Prostate gland (tissue), 2 donors: Measurements from ENCODE around the gene DAAM1. TPM values are rescaled to one million over a fixed set of nuclear protein-coding genes. Genes with fewer than 3 reads are reported as not detected.

ENCODE experiments used
- DNase-seq: peaks from one replicate; pipeline ENCODE4 v3.0.0-alpha.2; 2019; ENCODE audit warnings: low spot score
- H3K27ac ChIP-seq, 2 donors: fragments of 200-600 bp; sonication (generic); 2 replicates each; pipeline ENCODE4 v1.5.1; 2017 to 2019
- H3K27me3 ChIP-seq: fragments of 200-600 bp; sonication (generic); replicated peaks from 2 replicates; pipeline ENCODE4 v1.5.1; 2019; ENCODE audit not compliant: insufficient read depth
- H3K36me3 ChIP-seq, 2 donors: fragments of 200-600 bp; sonication (generic); 1 replicate in 1 of 2; 2 replicates in 1 of 2; pipeline versions ENCODE4 v1.5.1 to v1.8.1; 2017 to 2019
- H3K4me1 ChIP-seq: fragments of 200-600 bp; sonication (generic); replicated peaks from 2 replicates; pipeline ENCODE4 v1.5.1; 2019
- H3K4me3 ChIP-seq, 2 donors: fragments of 200-600 bp; sonication (generic); 2 replicates each; pipeline ENCODE4 v1.5.1; 2017 to 2019
- H3K9me3 ChIP-seq: fragments of 200-600 bp; sonication (generic); 2 replicates; pipeline ENCODE4 v1.5.1; 2017
- CTCF ChIP-seq, 4 experiments: fragments of 200-600 bp in 2 of 4; fragments of 450-650 bp in 2 of 4; sonication (generic) in 2 of 4; IDR thresholded peaks; 1 replicate in 3 of 4; 2 replicates in 1 of 4; pipeline ENCODE4 v1.5.1; 2016 to 2019; ENCODE audit warnings: antibody characterized with exemption in 4 of 4, mild to moderate bottlenecking in 2 of 4, moderate library complexity in 2 of 4
- POLR2A ChIP-seq: fragments of 450-650 bp; IDR thresholded peaks from one replicate; pipeline ENCODE4 v1.6.1; 2016; ENCODE audit warnings: antibody characterized with exemption, mild to moderate bottlenecking
- POLR2AphosphoS5 ChIP-seq: sonication (generic); formaldehyde crosslinking; IDR thresholded peaks from one replicate; pipeline ENCODE4 v1.6.1; 2017; ENCODE audit warnings: antibody characterized with exemption
- WGBS: methylation state at CpG from one replicate; pipeline ENCODE4 v1.1.5; 2018; 5-methylcytosine and 5-hydroxymethylcytosine counted together
- intact Hi-C: fragments of 100-400 bp; cut with DNase I; formaldehyde crosslinking; loops from one replicate; pipeline ENCODE4 v1.14.2; 2022
- total RNA-seq, 2 donors: library from RNA; depleted of rRNA; stranded (reverse); fragments of >200 nt; gene quantifications; one replicate each; pipeline ENCODE4 v1.1.0, GENCODE V29; 2016

The DAAM1 gene
- total RNA-seq, 2 donors from 2014 or later: 35.4 to 58.3 TPM

- WGBS: 78% methylated on average over 4 of the region's 4 CpGs
- peaks cover 13% of the 10 kb centered on the region for H3K4me1 ChIP-seq
- no peaks in the 10 kb centered on the region for H3K9me3 ChIP-seq
- peak overlapping the region; percentile 12 to 40 for H3K27ac ChIP-seq
- H3K4me3 ChIP-seq: no peak overlapping the region
- TF ChIP-seq POLR2A: no peak
- no peak for TF ChIP-seq POLR2AphosphoS5
- no peak for TF ChIP-seq CTCF (IDR thresholded peaks at IDR 0.05)
- no peaks in the 10 kb centered on the region for H3K36me3 ChIP-seq
- no peaks in the 10 kb centered on the region for H3K27me3 ChIP-seq
- no peak for DNase-seq
- intact Hi-C loops: no loop called here
Observed at GRCh38 chr14:59215757-59216156, 27.3 kb downstream of the DAAM1 start.

GRCh38 chr14:59217011-59217410 lies 28.5 kb downstream of the DAAM1 start:
- Histone ChIP-seq H3K9me3 (no peaks in the 10 kb centered on the region), H3K27me3 (no peaks in the 10 kb centered on the region), H3K4me3 (no peak overlapping the region), H3K4me1 (peaks cover 11% of the 10 kb centered on the region), H3K27ac (no peak overlapping the region), H3K36me3 (no peaks in the 10 kb centered on the region)
- intact Hi-C loops: no loop called here
- DNase-seq: no peak
- no peak for TF ChIP-seq CTCF (IDR thresholded peaks at IDR 0.05)
- no peak for TF ChIP-seq POLR2AphosphoS5
- TF ChIP-seq POLR2A: no peak
- WGBS: 47% methylated on average over 1 of the region's 1 CpG

GRCh38 chr14:59221568-59221967 lies 33.1 kb downstream of the DAAM1 start:
- no peaks in the 10 kb centered on the region for H3K4me1 ChIP-seq
- WGBS: 86% methylated on average over 2 of the region's 2 CpGs
- H3K36me3 ChIP-seq: no peaks in the 10 kb centered on the region
- no peaks in the 10 kb centered on the region for H3K27me3 ChIP-seq
- H3K9me3 ChIP-seq: no peaks in the 10 kb centered on the region
- no peak for TF ChIP-seq POLR2A
- no peak for TF ChIP-seq CTCF (IDR thresholded peaks at IDR 0.05)
- TF ChIP-seq POLR2AphosphoS5: no peak
- no peak overlapping the region for H3K27ac ChIP-seq
- no peak overlapping the region for H3K4me3 ChIP-seq
- intact Hi-C loops: no loop called here
- DNase-seq: no peak

- Histone ChIP-seq H3K36me3 (no peaks in the 10 kb centered on the region), H3K27me3 (no peaks in the 10 kb centered on the region), H3K27ac (no peak overlapping the region), H3K4me3 (no peak overlapping the region), H3K9me3 (no peaks in the 10 kb centered on the region), H3K4me1 (no peaks in the 10 kb centered on the region)
- intact Hi-C loops: no loop called here
- WGBS: 88% methylated on average over 3 of the region's 3 CpGs
- TF ChIP-seq POLR2A (no peak), CTCF (IDR thresholded peaks at IDR 0.05) (no peak), POLR2AphosphoS5 (no peak)
- DNase-seq: no peak
Observed at GRCh38 chr14:59224341-59224740, 35.9 kb downstream of the DAAM1 start.

- Histone ChIP-seq H3K4me3 (no peak overlapping the region), H3K9me3 (no peaks in the 10 kb centered on the region), H3K27me3 (no peaks in the 10 kb centered on the region), H3K4me1 (no peaks in the 10 kb centered on the region), H3K27ac (no peak overlapping the region), H3K36me3 (no peaks in the 10 kb centered on the region)
- 64% methylated on average over 2 of the region's 2 CpGs for WGBS
- intact Hi-C loops: no loop called here
- TF ChIP-seq CTCF (IDR thresholded peaks at IDR 0.05): no peak
- TF ChIP-seq POLR2AphosphoS5: no peak
- no peak for TF ChIP-seq POLR2A
- no peak for DNase-seq
Observed at GRCh38 chr14:59225281-59225680, 36.8 kb downstream of the DAAM1 start.
